KMS-11 (cell line): ENCODE results near the gene UBA5.

Source experiments
- H2AFZ ChIP-seq: fragments of 200-600 bp; sonication (generic); 2 replicates; pipeline ENCODE4 v1.6.1; 2016; ENCODE audit warnings: antibody characterized with exemption, mixed run types, low read depth
- H3K27ac ChIP-seq: fragments of 200-600 bp; sonication (generic); 2 replicates; pipeline ENCODE4 v1.6.1; 2016; ENCODE audit warnings: mild to moderate bottlenecking, mixed run types
- H3K27me3 ChIP-seq: fragments of 200-600 bp; sonication (generic); 2 replicates; pipeline ENCODE4 v1.6.1; 2017; ENCODE audit warnings: mild to moderate bottlenecking, low read depth, mixed run types, moderate library complexity; ENCODE audit not compliant: insufficient read depth
- H3K36me3 ChIP-seq: fragments of 200-600 bp; sonication (generic); 2 replicates; pipeline ENCODE4 v1.6.1; 2017; ENCODE audit warnings: mild to moderate bottlenecking, mixed run types; ENCODE audit not compliant: insufficient read depth
- H3K4me1 ChIP-seq: fragments of 200-600 bp; sonication (generic); 2 replicates; pipeline ENCODE4 v1.6.1; 2016; ENCODE audit warnings: mild to moderate bottlenecking, low read depth, mixed run types; ENCODE audit not compliant: poor library complexity, severe bottlenecking
- H3K4me2 ChIP-seq: fragments of 200-600 bp; sonication (generic); 2 replicates; pipeline ENCODE4 v1.7.0; 2016; ENCODE audit warnings: mild to moderate bottlenecking, mixed run types
- H3K4me3 ChIP-seq: fragments of 200-600 bp; sonication (generic); IDR thresholded peaks from 2 replicates; pipeline ENCODE4 v1.6.1; 2017; ENCODE audit warnings: low read depth, low read length, mixed read lengths; ENCODE audit not compliant: insufficient read depth
- H3K79me2 ChIP-seq: fragments of 200-600 bp; sonication (generic); 2 replicates; pipeline ENCODE4 v1.6.1; 2016; ENCODE audit warnings: low read depth, mixed run types; ENCODE audit not compliant: insufficient read depth
- H3K9ac ChIP-seq: fragments of 200-600 bp; sonication (generic); 2 replicates; pipeline ENCODE4 v1.6.1; 2016; ENCODE audit warnings: mild to moderate bottlenecking, mixed run types
- H4K20me1 ChIP-seq: fragments of 200-600 bp; sonication (generic); 2 replicates; pipeline ENCODE4 v1.6.1; 2016; ENCODE audit warnings: mild to moderate bottlenecking, mixed run types; ENCODE audit not compliant: insufficient read depth
- TF ChIP-seq, protein P1 (sequence below): fragments of 200-600 bp; sonication (generic); conservative IDR thresholded peaks from 2 replicates; pipeline ENCODE4 v1.6.1; 2017; ENCODE audit warnings: low read depth, mild to moderate bottlenecking, antibody characterized with exemption, low read length, moderate library complexity, mixed read lengths

Gene UBA5

GRCh38 chr3:132694991-132695390 lies 34.9 kb downstream of the UBA5 start:
- Histone ChIP-seq H3K27ac (no peak overlapping the region), H3K79me2 (no peaks in the 10 kb centered on the region), H3K36me3 (no peaks in the 10 kb centered on the region), H3K9ac (no peak overlapping the region), H3K4me2 (no peak overlapping the region), H4K20me1 (no peaks in the 10 kb centered on the region), H2AFZ (no peak overlapping the region), H3K27me3 (no peaks in the 10 kb centered on the region), H3K4me1 (no peaks in the 10 kb centered on the region), H3K4me3 (no peak overlapping the region)
- TF ChIP-seq, protein P1, sequence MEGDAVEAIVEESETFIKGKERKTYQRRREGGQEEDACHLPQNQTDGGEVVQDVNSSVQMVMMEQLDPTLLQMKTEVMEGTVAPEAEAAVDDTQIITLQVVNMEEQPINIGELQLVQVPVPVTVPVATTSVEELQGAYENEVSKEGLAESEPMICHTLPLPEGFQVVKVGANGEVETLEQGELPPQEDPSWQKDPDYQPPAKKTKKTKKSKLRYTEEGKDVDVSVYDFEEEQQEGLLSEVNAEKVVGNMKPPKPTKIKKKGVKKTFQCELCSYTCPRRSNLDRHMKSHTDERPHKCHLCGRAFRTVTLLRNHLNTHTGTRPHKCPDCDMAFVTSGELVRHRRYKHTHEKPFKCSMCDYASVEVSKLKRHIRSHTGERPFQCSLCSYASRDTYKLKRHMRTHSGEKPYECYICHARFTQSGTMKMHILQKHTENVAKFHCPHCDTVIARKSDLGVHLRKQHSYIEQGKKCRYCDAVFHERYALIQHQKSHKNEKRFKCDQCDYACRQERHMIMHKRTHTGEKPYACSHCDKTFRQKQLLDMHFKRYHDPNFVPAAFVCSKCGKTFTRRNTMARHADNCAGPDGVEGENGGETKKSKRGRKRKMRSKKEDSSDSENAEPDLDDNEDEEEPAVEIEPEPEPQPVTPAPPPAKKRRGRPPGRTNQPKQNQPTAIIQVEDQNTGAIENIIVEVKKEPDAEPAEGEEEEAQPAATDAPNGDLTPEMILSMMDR, result no peak

DNA sequence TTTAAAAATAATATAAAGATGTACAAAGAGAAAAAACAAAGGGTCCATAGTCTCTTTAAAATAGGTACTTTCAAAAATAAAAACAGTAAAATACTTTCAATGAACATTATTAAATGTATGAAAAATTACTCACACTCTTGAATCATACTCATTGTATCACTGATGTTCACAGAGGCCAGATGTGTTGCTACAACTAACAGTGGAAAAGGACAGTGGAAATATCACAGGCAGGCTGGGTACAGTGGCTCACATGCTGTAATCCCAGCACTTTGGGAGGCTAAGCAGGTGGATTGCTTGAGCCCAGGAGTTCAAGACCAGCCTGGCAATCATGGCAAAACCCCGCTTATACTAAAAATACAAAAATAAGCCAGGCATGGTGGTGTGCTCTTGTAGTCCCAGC lies 35.3 kb downstream of the UBA5 start:
- no peaks in the 10 kb centered on the region for H3K4me1 ChIP-seq
- H4K20me1 ChIP-seq, result no peaks in the 10 kb centered on the region
- H3K9ac ChIP-seq, result no peak overlapping the region
- no peak overlapping the region for H3K4me2 ChIP-seq
- H3K36me3 ChIP-seq, result no peaks in the 10 kb centered on the region
- TF ChIP-seq, protein P1, result no peak
- no peak overlapping the region for H3K27ac ChIP-seq
- H2AFZ ChIP-seq, result no peak overlapping the region
- no peak overlapping the region for H3K4me3 ChIP-seq
- no peaks in the 10 kb centered on the region for H3K27me3 ChIP-seq
- no peaks in the 10 kb centered on the region for H3K79me2 ChIP-seq

DNA sequence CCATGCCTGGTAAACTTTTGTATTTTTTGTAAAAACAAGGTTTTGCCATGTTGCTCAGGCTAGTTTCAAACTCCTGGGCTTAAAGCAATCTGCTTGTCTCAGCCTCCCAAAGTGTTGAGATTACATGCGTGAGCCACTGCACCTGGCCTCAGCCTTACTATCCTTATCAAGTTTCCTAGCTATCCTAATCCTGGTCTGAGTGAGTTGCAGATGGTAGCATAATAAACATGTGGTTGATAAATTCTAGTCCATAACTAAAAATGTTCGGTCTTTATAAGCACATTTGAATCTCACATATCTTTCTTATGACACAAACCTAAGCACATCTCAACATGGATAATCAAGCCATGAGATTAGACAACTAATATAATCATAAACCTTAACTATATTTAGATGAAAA lies 43.6 kb downstream of the UBA5 start:
- Histone ChIP-seq H3K27me3 (no peaks in the 10 kb centered on the region), H3K36me3 (no peaks in the 10 kb centered on the region), H3K27ac (no peak overlapping the region)

GRCh38 chr3:132709761-132710160 lies 49.6 kb downstream of the UBA5 start:
- Histone ChIP-seq H3K27me3 (no peaks in the 10 kb centered on the region), H3K9ac (no peak overlapping the region), H3K4me3 (no peak overlapping the region), H4K20me1 (no peaks in the 10 kb centered on the region), H2AFZ (no peak overlapping the region), H3K27ac (no peak overlapping the region), H3K79me2 (no peaks in the 10 kb centered on the region), H3K4me1 (no peaks in the 10 kb centered on the region), H3K36me3 (no peaks in the 10 kb centered on the region), H3K4me2 (no peak overlapping the region)
- TF ChIP-seq, protein P1, result no peak

More for the DNA sequence above, 43.6 kb downstream of the UBA5 start:
- Histone ChIP-seq H4K20me1 (no peaks in the 10 kb centered on the region), H2AFZ (no peak overlapping the region), H3K4me3 (no peak overlapping the region), H3K4me2 (no peak overlapping the region), H3K4me1 (no peaks in the 10 kb centered on the region), H3K79me2 (no peaks in the 10 kb centered on the region), H3K9ac (no peak overlapping the region)
- TF ChIP-seq, protein P1, result no peak

GRCh38 chr3:132710311-132710710 lies 50.2 kb downstream of the UBA5 start:
- Histone ChIP-seq H4K20me1 (no peaks in the 10 kb centered on the region), H3K4me2 (no peak overlapping the region), H3K79me2 (no peaks in the 10 kb centered on the region), H3K27ac (no peak overlapping the region), H3K36me3 (no peaks in the 10 kb centered on the region), H3K27me3 (no peaks in the 10 kb centered on the region), H3K4me3 (no peak overlapping the region), H3K4me1 (no peaks in the 10 kb centered on the region), H3K9ac (no peak overlapping the region), H2AFZ (no peak overlapping the region)
- TF ChIP-seq, protein P1, result no peak
